IPS DF 19.7 (cell line): ENCODE measurements around the gene DIPK2A.

Experiments used
- DNase-seq: peaks from one replicate; pipeline ENCODE4 v3.0.0-alpha.2; 2013; ENCODE audit warnings: low read depth, low spot score

DIPK2A gene, protein sequence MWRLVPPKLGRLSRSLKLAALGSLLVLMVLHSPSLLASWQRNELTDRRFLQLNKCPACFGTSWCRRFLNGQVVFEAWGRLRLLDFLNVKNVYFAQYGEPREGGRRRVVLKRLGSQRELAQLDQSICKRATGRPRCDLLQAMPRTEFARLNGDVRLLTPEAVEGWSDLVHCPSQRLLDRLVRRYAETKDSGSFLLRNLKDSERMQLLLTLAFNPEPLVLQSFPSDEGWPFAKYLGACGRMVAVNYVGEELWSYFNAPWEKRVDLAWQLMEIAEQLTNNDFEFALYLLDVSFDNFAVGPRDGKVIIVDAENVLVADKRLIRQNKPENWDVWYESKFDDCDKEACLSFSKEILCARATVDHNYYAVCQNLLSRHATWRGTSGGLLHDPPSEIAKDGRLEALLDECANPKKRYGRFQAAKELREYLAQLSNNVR

DNA sequence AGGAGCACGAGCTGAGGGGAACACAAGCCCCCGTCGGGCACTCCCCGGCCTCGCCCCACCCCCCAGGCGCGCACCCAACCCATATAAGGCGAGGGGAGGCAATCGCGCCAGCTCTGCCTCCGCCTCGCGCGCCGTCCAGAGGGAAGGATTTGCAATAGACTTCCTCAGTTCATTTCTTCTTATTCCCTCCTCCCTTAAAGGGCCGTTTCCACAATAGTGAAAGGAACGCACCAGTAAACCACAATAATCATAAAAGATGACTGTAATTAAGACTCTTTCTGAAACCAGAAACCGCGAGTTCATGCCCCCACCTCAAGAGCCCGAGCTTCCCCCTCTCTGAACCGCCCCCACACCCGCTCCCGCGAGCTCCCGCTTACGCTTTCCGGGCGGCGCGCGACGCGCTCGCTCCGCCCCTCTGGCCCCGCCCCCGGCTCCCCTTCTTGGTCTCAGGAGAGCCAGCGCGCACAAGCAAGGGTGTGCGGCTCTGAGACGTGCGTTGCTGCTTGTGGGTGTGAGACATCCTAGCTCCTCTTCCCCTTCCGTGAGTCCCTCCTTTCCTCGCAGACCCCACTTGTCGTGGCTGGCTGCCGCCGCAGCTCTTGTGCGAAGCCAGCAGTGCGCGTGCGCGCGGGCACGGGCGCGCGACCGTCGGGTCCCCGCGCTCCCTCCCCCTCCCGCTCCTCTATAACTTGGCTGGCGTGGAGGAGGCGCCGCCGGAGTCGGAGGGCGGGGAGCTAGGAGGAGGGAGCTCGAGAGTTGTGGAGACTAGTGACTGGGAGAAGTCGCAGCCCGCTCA lies at the start of gene DIPK2A:
Gene DIPK2A, plus strand, starts transcription at position 465 of the 796 bp plus-strand sequence. CDS start 510 bp downstream, outside the sequence.
- DNase-seq = peak; percentile 72

GRCh38 chr3:143924522-143925285 lies 46.9 kb upstream of the DIPK2A start:
- no peak for DNase-seq

- DNase-seq = no peak
Measured at GRCh38 chr3:143928056-143928455, 43.6 kb upstream of the DIPK2A start.

GRCh38 chr3:143928541-143929255 lies 42.9 kb upstream of the DIPK2A start:
- DNase-seq = no peak

DNA sequence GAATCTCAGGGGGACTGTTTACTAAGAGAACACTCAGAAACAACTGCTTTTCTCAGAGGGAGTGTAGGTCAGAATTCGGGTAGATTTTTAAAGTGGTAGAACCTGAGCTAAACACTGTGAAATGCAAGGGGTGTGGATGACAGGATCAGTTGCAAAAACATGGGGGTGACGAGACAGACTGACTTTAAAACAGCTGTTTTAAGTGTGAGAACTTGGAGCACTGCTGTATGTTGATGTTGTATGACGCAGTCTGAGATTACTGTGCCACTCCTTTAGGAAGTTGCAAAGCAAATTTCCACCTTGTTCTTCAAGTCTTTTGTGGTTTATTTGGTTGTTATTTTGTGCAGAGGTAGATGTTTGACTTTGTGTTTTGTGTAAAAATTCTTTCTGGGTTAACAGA lies 36.8 kb upstream of the DIPK2A start:
- DNase-seq = no peak

- no peak for DNase-seq
Measured at GRCh38 chr3:143935678-143936077, 35.9 kb upstream of the DIPK2A start.

DNA sequence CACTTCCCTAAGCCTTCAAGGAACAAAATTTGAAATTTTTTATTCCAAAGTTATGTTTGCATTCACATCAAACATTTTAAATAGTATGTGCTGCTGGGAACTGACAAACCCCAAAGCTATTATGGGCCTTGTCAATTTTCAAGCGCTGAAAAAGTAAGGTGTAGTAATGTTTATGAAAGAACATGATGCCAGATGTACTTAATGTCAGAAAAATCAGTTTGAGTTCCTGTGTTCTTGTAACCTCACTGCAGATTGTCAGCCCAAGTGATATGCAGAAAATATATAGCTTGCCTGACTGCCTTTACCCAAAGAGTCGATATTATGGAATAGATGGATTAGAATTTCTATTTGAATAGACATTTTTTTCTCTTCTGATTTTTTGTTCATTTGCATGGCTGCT lies 20.8 kb upstream of the DIPK2A start:
- DNase-seq = no peak

GRCh38 chr3:143951351-143951971 lies 20.2 kb upstream of the DIPK2A start:
- DNase-seq = no peak

DNA sequence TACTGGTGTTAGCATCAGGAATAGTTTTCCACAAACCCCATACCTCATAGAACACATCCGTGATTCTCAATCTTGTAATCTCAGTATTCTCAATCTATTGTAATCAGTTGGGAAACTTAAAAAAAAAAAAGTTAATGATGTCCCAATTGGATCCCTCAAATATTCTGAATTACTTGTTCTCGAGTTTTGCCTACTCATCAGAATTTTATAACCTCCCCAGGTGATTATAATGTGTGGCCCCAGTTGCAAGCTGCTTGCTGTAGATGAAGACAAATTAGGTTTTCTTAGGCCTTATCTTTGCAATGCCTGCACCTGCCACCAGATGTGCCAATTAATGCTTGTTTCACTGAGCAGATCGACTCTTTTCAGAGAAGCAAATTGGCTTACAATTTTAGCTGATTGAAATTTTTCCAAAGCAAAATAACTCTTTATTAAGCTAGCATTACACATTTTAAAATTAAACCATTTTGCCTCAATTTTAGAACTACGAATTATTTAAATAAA lies 19.0 kb upstream of the DIPK2A start:
- no peak for DNase-seq

GRCh38 chr3:143955113-143955512 lies 16.5 kb upstream of the DIPK2A start:
- DNase-seq = no peak

- DNase-seq = no peak
Measured at GRCh38 chr3:143956838-143957237, 14.8 kb upstream of the DIPK2A start.

- no peak for DNase-seq
Measured at GRCh38 chr3:143957453-143957852, 14.2 kb upstream of the DIPK2A start.

GRCh38 chr3:143958966-143959365 lies 12.7 kb upstream of the DIPK2A start:
- no peak for DNase-seq

- no peak for DNase-seq
Measured at GRCh38 chr3:143961342-143961741, 10.3 kb upstream of the DIPK2A start.

GRCh38 chr3:143963946-143964345 lies 7.7 kb upstream of the DIPK2A start:
- no peak for DNase-seq

- peak; percentile 17 for DNase-seq
Measured at GRCh38 chr3:143970773-143971358, 757 bp upstream of the DIPK2A start.

DNA sequence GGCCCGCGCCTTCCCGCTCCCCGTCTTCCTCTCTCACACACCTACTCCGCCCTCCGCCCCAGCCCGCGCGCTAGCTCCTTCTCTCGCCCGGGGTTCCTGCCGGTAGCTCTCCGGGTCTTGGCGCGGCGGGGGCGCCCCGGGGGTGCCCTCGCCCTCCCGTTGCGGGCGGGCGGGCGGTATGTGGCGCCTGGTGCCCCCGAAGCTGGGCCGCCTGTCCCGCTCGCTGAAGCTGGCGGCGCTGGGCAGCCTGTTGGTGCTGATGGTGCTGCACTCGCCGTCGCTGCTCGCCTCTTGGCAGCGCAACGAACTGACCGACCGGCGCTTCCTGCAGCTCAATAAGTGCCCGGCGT lies 507 bp downstream of the DIPK2A start:
- DNase-seq = no peak

GRCh38 chr3:143972505-143973258 lies 1.1 kb downstream of the DIPK2A start:
- peak; percentile 48 for DNase-seq

GRCh38 chr3:143973259-143974021 lies 1.8 kb downstream of the DIPK2A start:
- no peak for DNase-seq
